NCI-H146 treated with DMSO at 0.1 percent for 48 hours (cell line): ENCODE measurements around the gene BMERB1.
"Not testable (repeated sequence)": the region's sequence is repeated elsewhere in the genome, so short reads cannot be mapped to it uniquely, and the experiment has no call there.

Experiments
- DNase-seq: peaks from one replicate; lab custom pipeline; 2025; ENCODE audit not compliant: unreplicated experiment; lab: John Stamatoyannopoulos, UW

The BMERB1 gene

DNA sequence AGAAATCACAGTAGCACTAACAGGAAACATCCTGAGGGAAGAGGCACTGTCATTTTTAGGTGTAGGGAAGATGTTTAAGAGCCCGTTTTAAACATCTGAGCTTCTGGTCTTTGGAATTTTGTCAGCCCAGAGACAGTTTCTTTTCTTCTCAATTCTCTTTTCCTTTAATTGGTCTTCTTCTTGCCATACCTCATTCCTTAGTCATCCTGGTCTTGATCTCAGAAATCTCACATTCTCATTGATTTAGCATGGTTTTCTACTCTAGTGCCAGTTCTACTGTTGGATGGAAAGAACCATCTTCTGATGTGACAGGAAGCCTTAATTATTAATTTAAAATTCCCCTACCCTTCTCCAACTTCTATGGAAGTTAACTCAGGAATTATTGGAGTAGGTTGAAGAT, 25.4 kb downstream of the BMERB1 start:
- no peak for DNase-seq

DNA sequence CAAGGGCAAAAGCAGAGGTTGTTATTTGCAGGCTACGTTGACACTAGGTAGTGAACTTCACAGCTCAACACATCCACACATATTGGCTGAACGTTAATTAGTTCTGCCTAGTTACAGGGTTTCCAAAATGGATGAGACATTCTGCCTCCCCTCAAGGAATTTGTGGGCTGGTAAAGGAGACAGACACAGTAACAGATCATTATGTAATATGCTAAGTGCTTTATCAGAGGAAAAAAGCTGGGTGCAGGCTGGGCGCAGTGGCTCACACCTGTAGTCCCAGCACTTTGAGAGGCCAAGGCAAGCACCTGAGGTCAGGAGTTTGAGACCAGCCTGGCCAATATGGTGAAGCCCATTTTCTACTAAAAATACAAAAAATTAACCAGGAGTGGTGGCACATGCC, 26.2 kb downstream of the BMERB1 start:
- DNase-seq = no peak

DNA sequence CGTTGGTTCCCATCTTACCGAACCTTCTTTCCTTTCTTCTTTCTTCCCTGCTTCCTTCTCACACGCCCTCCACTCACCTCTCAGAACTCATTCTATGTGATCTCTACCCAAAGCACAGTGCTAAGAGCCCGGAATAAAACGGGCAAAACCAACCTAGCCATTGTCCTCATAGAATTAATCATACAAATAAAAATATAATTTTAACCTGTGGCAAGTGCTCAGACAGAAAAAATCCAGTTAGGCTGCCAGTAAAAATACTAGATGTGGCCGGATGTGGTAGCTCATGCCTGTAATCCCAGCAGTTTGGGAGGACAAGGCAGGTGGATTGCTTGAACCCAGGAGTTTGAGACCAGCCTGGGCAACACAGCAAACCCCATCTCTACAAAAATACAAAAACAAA, 27.0 kb downstream of the BMERB1 start:
- no peak for DNase-seq

DNA sequence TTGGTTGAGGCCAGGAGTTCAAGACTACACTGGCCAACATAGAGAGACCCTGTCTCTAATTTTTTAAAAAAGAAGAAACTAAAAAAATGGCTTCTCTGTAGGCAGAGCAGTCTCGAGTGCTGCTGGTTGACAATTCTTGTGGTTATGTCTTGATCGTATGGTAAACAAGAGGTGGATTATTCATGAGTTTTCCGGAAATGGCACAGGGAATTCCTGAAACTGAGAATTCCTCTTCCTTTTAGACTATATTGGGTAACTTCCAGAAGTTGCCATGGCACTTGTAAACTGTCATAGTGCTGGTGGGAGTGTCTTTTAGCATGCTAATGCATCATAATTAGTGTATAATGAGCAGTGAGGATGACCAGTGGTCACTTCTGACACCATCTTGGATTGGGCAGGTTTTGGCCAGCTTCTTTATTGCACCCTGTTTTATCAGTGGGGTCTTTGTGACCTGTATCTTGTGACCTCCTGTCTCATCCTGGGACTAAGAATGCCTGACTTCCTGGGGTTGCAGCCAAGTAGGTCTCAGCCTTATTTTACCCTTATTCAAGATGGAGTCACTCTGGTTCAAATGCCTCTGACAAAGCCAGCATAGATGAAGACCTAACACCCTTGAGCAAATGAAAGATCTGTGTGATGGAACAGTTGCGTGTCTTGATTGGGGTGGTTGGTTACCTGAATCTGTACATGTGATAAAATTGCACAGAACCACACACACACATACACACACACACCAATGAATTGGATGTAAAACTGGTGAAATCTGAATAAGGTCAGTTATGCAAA, 30.2 kb downstream of the BMERB1 start:
- no peak for DNase-seq

DNA sequence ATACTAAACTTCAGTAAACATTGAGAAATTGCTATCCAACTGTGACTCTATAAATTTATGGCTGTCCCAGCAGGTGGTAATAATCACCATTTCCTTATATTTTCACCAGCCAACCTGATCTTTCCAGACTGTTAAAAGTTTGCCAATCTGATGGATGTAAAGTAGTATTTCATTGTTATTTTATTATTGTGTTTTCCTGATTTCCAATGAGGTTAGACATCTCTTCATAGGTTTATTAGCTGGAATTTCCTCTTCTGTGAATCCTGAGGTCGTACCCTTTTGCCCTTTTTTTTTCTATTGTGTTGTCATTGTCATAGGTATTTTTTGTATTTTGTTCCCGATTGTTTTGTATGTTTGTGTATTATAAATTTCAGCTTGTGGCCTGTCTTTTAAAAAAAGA, 31.7 kb downstream of the BMERB1 start:
- peak; percentile 32 for DNase-seq

DNA sequence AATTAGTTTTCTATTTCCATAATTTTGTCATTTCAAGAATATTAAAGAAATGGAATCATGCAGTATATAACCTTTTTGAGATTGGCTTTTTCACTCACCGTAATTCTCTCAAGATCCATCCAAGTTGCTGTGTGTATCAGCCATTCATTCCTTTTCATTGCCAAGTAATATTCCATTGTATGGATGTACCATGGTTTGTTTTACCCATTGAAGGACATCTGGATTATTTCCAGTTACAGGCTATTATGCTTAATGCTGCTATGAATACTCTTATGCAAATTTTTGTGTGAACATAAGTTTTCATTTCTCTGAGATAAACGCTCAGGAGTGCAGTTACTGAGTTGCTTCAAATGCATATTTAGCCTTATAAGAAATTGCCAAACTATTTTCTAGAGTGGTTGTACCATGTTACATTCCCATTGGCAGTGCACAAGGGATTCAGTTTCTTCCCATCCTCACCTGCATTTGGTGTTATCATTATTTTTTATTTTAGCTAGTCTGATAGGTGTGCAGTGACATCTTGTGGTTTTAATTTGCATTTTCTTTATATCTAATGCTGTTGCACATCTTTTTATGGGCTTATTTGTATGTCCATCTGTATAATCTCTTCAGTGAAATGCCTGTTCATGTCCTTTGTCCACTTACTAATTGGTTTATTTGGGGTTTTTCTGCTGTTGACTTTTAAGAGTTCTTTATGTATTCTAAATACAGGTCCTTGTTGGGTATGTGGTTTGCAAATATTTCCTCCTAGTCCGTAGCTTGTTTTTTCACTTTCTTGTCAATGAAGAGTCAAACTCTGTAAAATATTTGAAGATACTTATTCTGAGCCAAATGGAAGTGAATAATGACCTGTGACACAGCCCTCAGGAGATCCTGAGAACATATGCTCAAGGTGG, 32.7 kb downstream of the BMERB1 start:
- DNase-seq = peak; percentile 8

DNA sequence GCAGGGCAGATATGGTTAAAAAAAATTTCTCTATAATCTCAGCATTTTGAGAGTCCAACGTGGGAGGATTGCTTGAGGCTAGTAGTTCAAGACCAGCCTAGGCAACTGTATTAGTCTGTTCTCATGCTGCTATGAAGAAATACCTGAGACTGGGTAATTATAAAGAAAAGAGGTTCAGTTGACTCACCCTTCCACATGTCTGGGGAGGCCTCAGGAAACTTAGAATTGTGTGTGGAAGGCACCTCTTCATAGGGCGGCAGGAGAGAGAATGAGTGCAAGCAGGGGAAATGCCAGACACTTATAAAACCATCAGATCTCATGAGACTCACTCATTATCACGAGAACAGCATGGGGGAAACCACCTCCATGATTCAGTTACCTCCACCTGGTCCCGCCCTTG, 42.6 kb downstream of the BMERB1 start:
- not testable (repeated sequence) for DNase-seq

DNA sequence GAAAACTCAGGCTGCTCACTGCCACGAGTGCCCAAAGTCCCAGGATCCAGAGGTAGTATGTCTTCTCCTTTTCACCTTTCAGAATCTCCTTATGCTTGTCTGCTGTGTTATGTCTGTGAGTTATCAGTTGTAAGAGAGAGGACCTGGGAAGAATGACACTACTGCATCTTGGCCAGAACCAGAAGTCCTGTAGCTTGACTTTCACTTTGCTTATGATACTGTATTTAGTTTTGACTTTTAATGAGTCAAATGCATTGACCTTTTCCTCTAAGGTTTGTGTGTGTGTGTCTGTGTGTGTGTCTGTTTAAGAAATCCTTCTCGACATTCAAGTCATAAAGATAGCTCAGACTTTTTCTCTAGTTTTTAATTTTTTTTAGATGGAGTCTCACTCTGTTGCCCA, 43.4 kb downstream of the BMERB1 start:
- DNase-seq = no peak

DNA sequence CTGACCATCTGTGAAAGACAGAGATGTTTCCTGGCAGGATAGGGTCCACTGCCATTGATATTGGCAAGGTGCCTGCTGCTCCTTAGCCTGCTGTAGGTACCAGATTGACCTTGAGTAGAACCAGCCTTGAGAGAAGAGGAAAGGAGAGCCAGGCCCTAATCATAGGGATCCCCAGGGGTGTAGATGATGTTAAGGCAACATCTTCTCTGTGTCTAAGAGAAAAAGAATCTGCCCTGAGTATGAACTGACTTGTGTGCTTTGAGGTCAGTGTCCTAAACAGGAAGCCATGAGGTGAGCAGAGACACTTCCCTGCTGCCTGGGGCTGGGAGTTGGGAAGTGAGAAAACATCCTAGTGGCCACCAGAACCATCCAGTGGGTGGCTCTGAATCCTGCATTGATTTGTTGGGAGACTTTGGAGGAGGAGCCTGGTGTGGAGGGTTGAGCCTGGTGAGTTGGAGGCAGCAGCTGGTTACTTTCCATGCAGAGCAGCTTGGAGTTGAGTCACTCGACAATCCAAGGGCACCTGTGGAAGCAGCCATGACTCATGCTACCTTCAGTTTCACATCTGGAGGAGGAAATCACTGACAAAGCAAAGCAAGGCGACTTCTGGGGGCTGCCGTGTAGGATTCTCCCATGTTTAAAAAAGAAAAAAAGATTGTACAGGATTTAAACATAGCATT, 47.8 kb downstream of the BMERB1 start:
- DNase-seq = peak; percentile 23

DNA sequence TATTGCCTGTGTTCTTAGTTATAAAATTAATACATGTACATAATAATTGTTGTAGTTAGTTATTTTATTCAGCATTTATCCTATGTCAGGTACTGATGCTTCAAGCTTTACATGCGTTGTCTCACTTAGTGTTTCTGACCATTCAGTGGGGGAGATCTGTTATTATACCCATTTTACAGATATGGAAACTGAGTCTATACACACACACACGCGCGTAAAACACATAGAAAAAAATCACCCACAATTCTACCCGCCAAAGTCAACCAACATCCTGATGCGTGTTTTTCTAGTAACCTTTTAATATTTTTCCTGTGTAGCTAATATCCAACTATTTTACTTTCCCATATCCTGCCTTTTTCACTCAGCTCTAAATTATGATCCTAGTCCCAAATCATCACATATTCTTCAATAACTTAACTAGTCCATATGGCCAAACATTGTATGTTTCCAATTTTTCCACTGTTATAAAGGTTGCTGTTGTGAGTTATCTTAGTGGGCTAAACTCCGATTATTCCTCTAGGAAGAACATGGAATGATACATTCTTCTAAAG, 48.4 kb downstream of the BMERB1 start:
- DNase-seq = no peak

DNA sequence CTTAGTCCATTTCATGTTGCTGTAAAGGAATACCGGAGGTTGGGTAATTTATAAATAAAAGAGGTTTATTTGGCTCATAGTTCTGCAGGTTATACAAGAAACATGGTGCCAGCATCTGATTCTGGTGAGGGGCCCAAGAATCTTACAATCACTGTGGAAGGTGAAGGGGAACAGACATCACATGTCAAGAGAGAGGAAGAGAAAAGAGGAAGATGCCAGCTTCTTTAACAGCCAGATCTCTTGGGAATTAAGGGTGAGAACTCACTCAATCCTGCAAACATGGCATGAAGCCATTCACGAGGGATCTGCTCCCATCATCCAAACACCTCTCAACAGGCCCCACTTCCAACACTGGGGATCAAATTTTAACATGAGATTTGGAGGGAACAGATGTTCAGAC, 49.5 kb downstream of the BMERB1 start:
- DNase-seq = no peak

DNA sequence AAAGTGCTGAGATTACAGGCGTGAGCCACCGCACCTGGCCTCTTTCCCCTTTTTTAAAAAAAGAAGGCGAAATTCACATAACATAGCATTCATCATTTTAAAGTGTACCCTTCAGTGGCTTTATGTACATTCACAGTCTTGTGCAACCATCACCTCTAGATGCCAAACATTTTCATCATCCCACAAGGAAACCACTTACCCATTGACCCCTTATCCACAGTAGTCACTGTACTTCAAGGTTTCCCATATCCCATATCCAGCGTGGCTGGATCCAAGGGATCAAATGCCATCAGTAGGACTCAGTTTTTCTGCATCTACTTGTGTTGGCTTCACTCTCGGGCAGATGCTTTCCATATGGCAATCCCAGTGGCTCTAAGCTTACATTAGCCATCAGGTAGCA, 50.3 kb downstream of the BMERB1 start:
- DNase-seq = no peak

DNA sequence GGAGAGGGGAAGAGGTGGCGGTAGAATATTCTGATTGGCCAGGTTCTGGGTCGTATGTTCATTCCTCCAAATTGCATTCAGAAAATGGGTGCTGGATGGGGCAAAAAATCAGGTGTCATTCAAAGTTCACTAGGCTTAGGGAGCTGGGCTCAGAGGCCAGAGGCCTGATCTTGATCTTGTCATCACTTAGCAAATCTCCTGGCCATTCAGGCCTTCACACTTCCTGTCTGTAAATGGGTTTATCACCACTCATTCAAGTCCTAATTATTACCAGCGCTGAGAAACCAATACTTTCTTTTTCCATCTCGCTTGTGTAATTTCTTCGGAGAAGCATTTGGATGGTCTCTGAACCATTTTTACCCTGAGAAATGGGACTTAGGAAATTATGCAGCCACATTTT, 50.8 kb downstream of the BMERB1 start:
- no peak for DNase-seq

DNA sequence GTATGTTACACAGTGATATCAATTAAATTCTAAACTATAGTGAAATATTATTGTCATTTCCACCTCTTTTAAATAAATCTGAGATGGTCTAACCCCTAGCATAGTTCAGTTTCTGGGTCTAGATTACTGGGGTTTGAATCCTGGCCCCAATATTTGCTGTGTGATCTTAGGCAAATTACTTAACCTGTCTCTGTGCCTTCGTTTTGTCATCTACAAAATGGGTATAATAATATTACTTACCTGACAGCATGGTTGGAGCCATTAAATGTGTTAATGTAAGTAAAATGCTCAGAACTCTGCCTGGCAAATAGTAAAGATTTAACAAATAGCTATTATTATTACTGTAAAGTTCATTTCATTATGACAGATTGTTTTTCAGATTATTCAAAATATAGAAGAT, 52.3 kb downstream of the BMERB1 start:
- DNase-seq = no peak

DNA sequence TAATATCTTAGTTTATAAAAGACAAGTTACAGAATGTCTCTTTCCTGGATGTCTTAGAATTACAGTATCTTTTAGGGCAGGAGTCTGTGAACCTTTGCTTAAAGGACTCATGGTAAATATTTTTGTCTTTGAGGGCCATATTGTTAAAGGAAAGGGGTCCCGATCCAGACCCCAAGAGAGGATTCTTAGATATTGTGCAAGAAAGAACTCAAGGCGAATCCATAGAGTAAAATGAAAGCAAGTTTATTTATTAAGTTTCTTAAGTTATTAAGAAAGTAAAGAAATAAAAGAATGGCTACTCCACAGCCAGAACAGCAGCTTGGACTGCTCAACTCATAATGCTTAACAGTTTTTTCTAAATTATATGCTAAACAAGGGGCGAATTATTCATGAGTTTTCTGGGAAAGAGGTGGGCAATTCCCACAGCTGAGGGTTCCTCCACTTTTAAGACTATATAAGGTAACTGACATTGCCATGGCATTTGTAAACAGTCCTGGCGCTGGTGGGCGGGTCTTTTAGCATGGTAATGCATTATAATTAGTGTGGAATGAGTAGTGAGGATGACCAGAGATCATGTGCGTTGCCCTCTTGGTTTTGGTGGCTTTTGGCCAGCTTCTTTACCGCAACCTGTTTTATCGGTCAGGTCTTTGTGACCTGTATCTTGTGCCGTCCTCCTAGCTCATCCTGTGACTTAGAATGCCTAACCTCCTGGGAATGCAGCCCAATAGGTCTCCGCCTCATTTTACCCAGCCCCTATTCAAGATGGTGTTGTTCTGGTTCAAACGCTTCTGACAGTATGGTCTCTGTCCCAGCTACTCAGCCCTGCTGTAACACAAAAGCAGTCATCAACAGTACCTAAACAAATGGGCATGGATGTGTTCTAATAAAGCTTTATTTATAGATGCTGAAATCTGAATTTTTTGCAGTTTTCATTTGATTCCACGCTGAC, 53.2 kb downstream of the BMERB1 start:
- DNase-seq = no peak

DNA sequence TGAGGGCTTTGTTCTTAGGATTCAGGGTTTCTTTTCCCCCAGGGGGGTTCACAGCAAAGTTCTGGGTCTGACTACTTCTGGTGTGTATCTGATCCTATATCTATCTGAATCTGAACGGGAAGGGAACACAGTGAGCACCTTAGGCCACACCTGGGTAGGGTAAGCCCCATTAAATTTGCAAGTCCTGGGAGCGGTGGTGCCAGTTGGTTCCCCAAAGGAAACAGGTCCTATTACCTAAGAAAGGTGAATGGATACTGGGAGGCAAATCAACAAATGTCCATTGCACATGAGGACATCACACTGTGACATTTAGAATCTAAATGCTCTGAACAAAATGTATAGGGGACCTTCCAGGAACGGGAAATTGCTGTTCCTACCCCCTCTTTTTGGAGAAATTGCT, 54.6 kb downstream of the BMERB1 start:
- no peak for DNase-seq

DNA sequence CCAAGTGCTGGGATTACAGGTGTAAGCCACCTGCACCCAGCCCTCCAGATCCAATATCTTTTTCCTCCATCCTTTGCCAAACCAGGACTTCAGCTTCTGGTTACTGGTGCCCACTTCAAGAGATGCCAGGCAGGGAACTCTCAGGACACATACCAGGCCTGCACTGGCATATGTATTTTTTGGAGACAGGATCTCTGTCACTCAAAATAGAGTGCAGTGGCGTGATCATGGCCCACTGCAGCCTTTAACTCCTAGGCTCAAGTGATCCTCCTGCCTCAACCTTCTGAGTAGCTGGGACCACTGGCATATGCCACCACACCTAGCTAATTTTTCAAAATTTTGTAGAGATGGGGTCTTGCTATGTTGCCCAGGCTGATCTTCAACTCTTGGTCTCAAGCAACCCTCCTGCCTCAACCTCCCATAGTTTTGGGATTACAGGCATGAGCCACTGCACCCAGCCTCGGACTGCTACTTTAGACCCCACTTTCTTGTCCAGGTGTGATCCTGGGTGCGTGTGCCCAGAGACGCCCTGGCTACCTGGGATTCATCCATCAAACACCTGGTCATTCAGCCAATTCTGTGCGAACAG, 55.8 kb downstream of the BMERB1 start:
- DNase-seq = no peak

DNA sequence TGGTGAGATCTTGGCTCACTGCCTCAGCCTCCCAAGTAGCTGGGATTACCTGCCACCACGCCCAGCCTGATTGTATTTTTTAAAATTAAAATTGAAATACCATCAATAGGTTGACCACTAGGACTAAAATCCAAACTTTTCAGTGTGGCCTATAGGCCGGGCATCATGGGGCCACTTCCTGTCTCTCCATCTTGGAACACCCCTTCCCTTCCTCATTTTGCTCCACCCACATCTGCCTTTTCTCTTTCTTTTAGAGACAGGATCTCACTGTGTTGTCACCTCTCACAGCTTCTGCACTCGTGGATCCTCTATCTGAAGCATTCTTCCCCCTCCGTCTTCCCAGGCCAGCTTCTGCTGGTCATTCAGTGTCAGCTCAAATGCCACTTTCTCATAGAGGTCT, 57.0 kb downstream of the BMERB1 start:
- DNase-seq = no peak

DNA sequence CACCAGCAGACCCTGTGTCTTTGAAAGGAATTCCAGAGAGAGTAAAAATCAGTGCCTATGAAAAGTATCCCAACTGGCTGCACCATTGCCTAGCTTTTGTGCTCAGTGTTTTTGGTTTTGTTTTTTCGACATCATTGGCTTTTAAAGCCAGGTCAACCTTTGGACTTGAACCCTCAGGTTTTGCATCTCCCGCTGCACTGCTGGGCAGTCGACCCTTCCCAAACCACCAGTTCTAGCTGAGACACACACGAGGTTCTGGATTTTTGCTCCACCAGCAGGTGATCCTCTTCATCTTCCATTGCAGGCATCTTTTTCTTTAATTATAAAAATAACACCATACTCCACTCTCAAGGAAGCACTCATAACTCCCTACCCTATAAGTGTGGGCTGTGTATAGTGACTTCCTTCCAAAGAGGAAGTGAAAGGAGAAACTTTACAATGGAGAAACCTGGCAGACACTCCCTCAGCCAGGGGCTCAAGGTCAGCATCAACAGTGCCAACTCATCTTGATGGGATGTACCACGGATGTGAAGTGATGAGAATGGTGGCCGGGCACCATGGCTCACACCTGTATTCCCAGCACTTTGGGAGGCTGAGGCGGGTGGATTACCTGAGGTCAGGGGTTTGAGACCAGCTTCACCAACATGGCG, 57.8 kb downstream of the BMERB1 start:
- DNase-seq = no peak
